ENCODE measurements around the gene MKI67.

Gene MKI67

GRCh38 chr10:128061306-128062300 is 64.6 kb downstream of the MKI67 start:
- Histone ChIP-seq H3K4me1 (ENCODE audit: insufficient read depth, low read length) (no peaks in the 10 kb centered on the region), H3K27me3 (ENCODE audit: insufficient read depth, low read length) (peaks cover 2% of the 10 kb centered on the region), H3K36me3 (ENCODE audit: insufficient read depth, low read length) (no peaks in the 10 kb centered on the region), H3K9me3 (ENCODE audit: low read length) (no peaks in the 10 kb centered on the region), H3K4me3 (ENCODE audit: low read length) (no peak overlapping the region), H2AFZ (ENCODE audit: low read depth, low read length) (no peak overlapping the region)

- Histone ChIP-seq H2AFZ (ENCODE audit: low read depth, low read length) (no peak overlapping the region), H3K9me3 (ENCODE audit: low read length) (no peaks in the 10 kb centered on the region), H3K4me3 (ENCODE audit: low read length) (no peak overlapping the region), H3K36me3 (ENCODE audit: insufficient read depth, low read length) (no peaks in the 10 kb centered on the region), H3K4me1 (ENCODE audit: insufficient read depth, low read length) (no peaks in the 10 kb centered on the region), H3K27me3 (ENCODE audit: insufficient read depth, low read length) (peaks cover 2% of the 10 kb centered on the region)
Observed at GRCh38 chr10:128060341-128061250, 65.6 kb downstream of the MKI67 start.

- peaks cover 2% of the 10 kb centered on the region for H3K27me3 ChIP-seq (ENCODE audit: insufficient read depth, low read length)
- H3K36me3 ChIP-seq (ENCODE audit: insufficient read depth, low read length): no peaks in the 10 kb centered on the region
- no peaks in the 10 kb centered on the region for H3K4me1 ChIP-seq (ENCODE audit: insufficient read depth, low read length)
- no peak overlapping the region for H2AFZ ChIP-seq (ENCODE audit: low read depth, low read length)
- no peak overlapping the region for H3K4me3 ChIP-seq (ENCODE audit: low read length)
- H3K9me3 ChIP-seq (ENCODE audit: low read length): no peaks in the 10 kb centered on the region
Observed at GRCh38 chr10:128059982-128060293, 66.3 kb downstream of the MKI67 start.

- H3K36me3 ChIP-seq (ENCODE audit: insufficient read depth, low read length): no peaks in the 10 kb centered on the region
- H3K4me1 ChIP-seq (ENCODE audit: insufficient read depth, low read length): no peaks in the 10 kb centered on the region
- no peaks in the 10 kb centered on the region for H3K9me3 ChIP-seq (ENCODE audit: low read length)
- H2AFZ ChIP-seq (ENCODE audit: low read depth, low read length): no peak overlapping the region
- no peak overlapping the region for H3K4me3 ChIP-seq (ENCODE audit: low read length)
- peaks cover 2% of the 10 kb centered on the region for H3K27me3 ChIP-seq (ENCODE audit: insufficient read depth, low read length)
Observed at GRCh38 chr10:128059266-128059981, 66.8 kb downstream of the MKI67 start.

GRCh38 chr10:128058750-128059134 is 67.5 kb downstream of the MKI67 start:
- H2AFZ ChIP-seq (ENCODE audit: low read depth, low read length): no peak overlapping the region
- no peaks in the 10 kb centered on the region for H3K9me3 ChIP-seq (ENCODE audit: low read length)
- no peaks in the 10 kb centered on the region for H3K36me3 ChIP-seq (ENCODE audit: insufficient read depth, low read length)
- H3K4me3 ChIP-seq (ENCODE audit: low read length): no peak overlapping the region
- no peaks in the 10 kb centered on the region for H3K4me1 ChIP-seq (ENCODE audit: insufficient read depth, low read length)
- peaks cover 2% of the 10 kb centered on the region for H3K27me3 ChIP-seq (ENCODE audit: insufficient read depth, low read length)

GRCh38 chr10:128058106-128058749 is 68.0 kb downstream of the MKI67 start:
- Histone ChIP-seq H2AFZ (ENCODE audit: low read depth, low read length) (no peak overlapping the region), H3K4me1 (ENCODE audit: insufficient read depth, low read length) (no peaks in the 10 kb centered on the region), H3K36me3 (ENCODE audit: insufficient read depth, low read length) (no peaks in the 10 kb centered on the region), H3K9me3 (ENCODE audit: low read length) (no peaks in the 10 kb centered on the region), H3K4me3 (ENCODE audit: low read length) (no peak overlapping the region), H3K27me3 (ENCODE audit: insufficient read depth, low read length) (peaks cover 2% of the 10 kb centered on the region)

GRCh38 chr10:128056303-128057050 is 69.7 kb downstream of the MKI67 start:
- no peaks in the 10 kb centered on the region for H3K36me3 ChIP-seq (ENCODE audit: insufficient read depth, low read length)
- no peaks in the 10 kb centered on the region for H3K4me1 ChIP-seq (ENCODE audit: insufficient read depth, low read length)
- no peaks in the 10 kb centered on the region for H3K27me3 ChIP-seq (ENCODE audit: insufficient read depth, low read length)
- no peaks in the 10 kb centered on the region for H3K9me3 ChIP-seq (ENCODE audit: low read length)
- H3K4me3 ChIP-seq (ENCODE audit: low read length): no peak overlapping the region
- H2AFZ ChIP-seq (ENCODE audit: low read depth, low read length): no peak overlapping the region

GRCh38 chr10:128055061-128055868 is 71.0 kb downstream of the MKI67 start:
- Histone ChIP-seq H3K4me1 (ENCODE audit: insufficient read depth, low read length) (no peaks in the 10 kb centered on the region), H3K9me3 (ENCODE audit: low read length) (no peaks in the 10 kb centered on the region), H2AFZ (ENCODE audit: low read depth, low read length) (no peak overlapping the region)

GRCh38 chr10:128054163-128054970 is 71.9 kb downstream of the MKI67 start:
- H3K36me3 ChIP-seq (ENCODE audit: insufficient read depth, low read length): no peaks in the 10 kb centered on the region
- H2AFZ ChIP-seq (ENCODE audit: low read depth, low read length): no peak overlapping the region
- H3K4me1 ChIP-seq (ENCODE audit: insufficient read depth, low read length): no peaks in the 10 kb centered on the region
- H3K27me3 ChIP-seq (ENCODE audit: insufficient read depth, low read length): no peaks in the 10 kb centered on the region
- H3K4me3 ChIP-seq (ENCODE audit: low read length): no peak overlapping the region
- H3K9me3 ChIP-seq (ENCODE audit: low read length): no peaks in the 10 kb centered on the region

More at GRCh38 chr10:128055061-128055868, 71.0 kb downstream of the MKI67 start:
- Histone ChIP-seq H3K36me3 (ENCODE audit: insufficient read depth, low read length) (no peaks in the 10 kb centered on the region), H3K27me3 (ENCODE audit: insufficient read depth, low read length) (no peaks in the 10 kb centered on the region), H3K4me3 (ENCODE audit: low read length) (no peak overlapping the region)

- no peaks in the 10 kb centered on the region for H3K36me3 ChIP-seq (ENCODE audit: insufficient read depth, low read length)
Observed at GRCh38 chr10:128053356-128053755, 72.9 kb downstream of the MKI67 start.

GRCh38 chr10:128052696-128053095 is 73.5 kb downstream of the MKI67 start:
- Histone ChIP-seq H3K36me3 (ENCODE audit: insufficient read depth, low read length) (no peaks in the 10 kb centered on the region), H3K4me1 (ENCODE audit: insufficient read depth, low read length) (no peaks in the 10 kb centered on the region), H3K4me3 (ENCODE audit: low read length) (no peak overlapping the region), H3K9me3 (ENCODE audit: low read length) (no peaks in the 10 kb centered on the region), H2AFZ (ENCODE audit: low read depth, low read length) (no peak overlapping the region), H3K27me3 (ENCODE audit: insufficient read depth, low read length) (peaks cover under 1% of the 10 kb centered on the region)

More at GRCh38 chr10:128053356-128053755, 72.9 kb downstream of the MKI67 start:
- H3K27me3 ChIP-seq (ENCODE audit: insufficient read depth, low read length): no peaks in the 10 kb centered on the region
- H2AFZ ChIP-seq (ENCODE audit: low read depth, low read length): no peak overlapping the region
- H3K4me3 ChIP-seq (ENCODE audit: low read length): no peak overlapping the region
- no peaks in the 10 kb centered on the region for H3K9me3 ChIP-seq (ENCODE audit: low read length)
- H3K4me1 ChIP-seq (ENCODE audit: insufficient read depth, low read length): no peaks in the 10 kb centered on the region

Data from neuron (in vitro differentiated cells).